Left colon (tissue), 2 donors: ENCODE data around the gene NHSL1. TPM values are rescaled to one million over a fixed set of nuclear protein-coding genes. Genes with fewer than 3 reads are reported as not detected.
"Not testable (repeated sequence)": the region's sequence is repeated elsewhere in the genome, so short reads cannot be mapped to it uniquely, and the experiment has no call there.

Experiments
- ATAC-seq: fragments of 200-7000 bp; cut with Tn5 transposase; one replicate; pipeline ENCODE4 v1.9.1; 2020; ENCODE audit warnings: mild to moderate bottlenecking, moderate library complexity
- DNase-seq, 2 donors: peaks; one replicate each; pipeline ENCODE4 v3.0.0-alpha.2; 2020
- intact Hi-C, 2 donors: fragments of 100-400 bp; cut with DNase I in 1 of 2; cut with micrococcal nuclease in 1 of 2; formaldehyde crosslinking; loops; one replicate each; pipeline versions ENCODE4 v1.11.2 to v1.14.0; 2022; cut with DNase I, micrococcal nuclease
- total RNA-seq, 2 donors: library from RNA; stranded (reverse); fragmentation: NEBNext Ultra II Directional; extraction: Animal tissue kit (Norgen Biotek cat#: 25700); gene quantifications; one replicate each; pipeline ENCODE4 v1.2.1, GENCODE V29; 2021
- donor health status: DM: no; HTN: no; CAD: no.
- donor health status: DM: yes; HTN: yes; CAD: no.

Gene NHSL1
- total RNA-seq, 2 donors from 2014 or later: 112 to 125 TPM

- DNase-seq: no peak
- no peak for ATAC-seq
- intact Hi-C loops: loop anchor here in 1 of 2 donors (10.0 kb wide), 1 partner anchor 75 kb away; no protein-coding TSS in a partner anchor
Observed at GRCh38 chr6:138439546-138439945, 59.7 kb downstream of the NHSL1 start.

- intact Hi-C loops: loop anchor here in 1 of 2 donors (10.0 kb wide), 1 partner anchor 80 kb away; no protein-coding TSS in a partner anchor
- ATAC-seq: no peak
Observed at GRCh38 chr6:138434925-138435324, 64.4 kb downstream of the NHSL1 start.

GRCh38 chr6:138434096-138434495 is 65.2 kb downstream of the NHSL1 start:
- DNase-seq (no peak), ATAC-seq (no peak)
- intact Hi-C loops: loop anchor here in 1 of 2 donors (10.0 kb wide), 1 partner anchor 81 kb away; no protein-coding TSS in a partner anchor

More at GRCh38 chr6:138434925-138435324, 64.4 kb downstream of the NHSL1 start:
- no peak for DNase-seq

- peak; percentile 7 for ATAC-seq
- intact Hi-C loops: loop anchor here in 1 of 2 donors (10.0 kb wide), 1 partner anchor 83 kb away; no protein-coding TSS in a partner anchor
- no peak for DNase-seq
Observed at GRCh38 chr6:138432063-138432356, 67.3 kb downstream of the NHSL1 start.

GRCh38 chr6:138431256-138432062 is 67.8 kb downstream of the NHSL1 start:
- peak; percentile 2 for ATAC-seq
- no peak for DNase-seq
- intact Hi-C loops: loop anchor here in 1 of 2 donors (10.0 kb wide), 1 partner anchor 83 kb away; no protein-coding TSS in a partner anchor

GRCh38 chr6:138430361-138431145 is 68.7 kb downstream of the NHSL1 start:
- ATAC-seq: peak; percentile 3
- intact Hi-C loops: loop anchor here in 1 of 2 donors (10.0 kb wide), 1 partner anchor 84 kb away; no protein-coding TSS in a partner anchor

GRCh38 chr6:138429761-138430160 is 69.5 kb downstream of the NHSL1 start:
- ATAC-seq: no peak
- intact Hi-C loops: loop anchor here (5.0 to 10.0 kb wide), 3 partner anchors 85 to 168 kb away; no protein-coding TSS in a partner anchor
- no peak for DNase-seq

More at GRCh38 chr6:138430361-138431145, 68.7 kb downstream of the NHSL1 start:
- DNase-seq: no peak

- intact Hi-C loops: loop anchor here in 1 of 2 donors (5.0 kb wide), 2 partner anchors 88 to 168 kb away; no protein-coding TSS in a partner anchor
- peak; percentile 55 for ATAC-seq
- DNase-seq: no peak
Observed at GRCh38 chr6:138428944-138429598, 70.2 kb downstream of the NHSL1 start.

- DNase-seq (no peak), ATAC-seq (no peak)
- intact Hi-C loops: loop anchor here in 1 of 2 donors (5.0 kb wide), 2 partner anchors 90 to 170 kb away; no protein-coding TSS in a partner anchor
Observed at GRCh38 chr6:138427701-138428100, 71.6 kb downstream of the NHSL1 start.

- DNase-seq (no peak), ATAC-seq (no peak)
- intact Hi-C loops: loop anchor here in 1 of 2 donors (5.0 kb wide), 2 partner anchors 91 to 171 kb away; no protein-coding TSS in a partner anchor
Observed at GRCh38 chr6:138426500-138427123, 72.7 kb downstream of the NHSL1 start.

GRCh38 chr6:138425256-138425655 is 74.0 kb downstream of the NHSL1 start:
- ATAC-seq: not testable (repeated sequence)
- intact Hi-C loops: loop anchor here in 1 of 2 donors (5.0 kb wide), 2 partner anchors 92 to 172 kb away; no protein-coding TSS in a partner anchor

GRCh38 chr6:138424004-138424904 is 75.0 kb downstream of the NHSL1 start:
- intact Hi-C loops: no loop called here
- DNase-seq (no peak), ATAC-seq (peak; percentile 10)

More at GRCh38 chr6:138425256-138425655, 74.0 kb downstream of the NHSL1 start:
- DNase-seq: not testable (repeated sequence)

- DNase-seq (no peak), ATAC-seq (no peak)
- intact Hi-C loops: no loop called here
Observed at GRCh38 chr6:138422861-138423260, 76.4 kb downstream of the NHSL1 start.

GRCh38 chr6:138421608-138422007 is 77.7 kb downstream of the NHSL1 start:
- intact Hi-C loops: no loop called here
- no peak for DNase-seq
- ATAC-seq: no peak

GRCh38 chr6:138421089-138421488 is 78.2 kb downstream of the NHSL1 start:
- no peak for DNase-seq
- intact Hi-C loops: no loop called here
- ATAC-seq: no peak

- ATAC-seq (peak; percentile 2), DNase-seq (no peak)
- intact Hi-C loops: no loop called here
Observed at GRCh38 chr6:138420356-138420755, 78.9 kb downstream of the NHSL1 start.

- ATAC-seq: peak; percentile 41
- DNase-seq: no peak
- intact Hi-C loops: no loop called here
Observed at GRCh38 chr6:138419766-138420165, 79.5 kb downstream of the NHSL1 start.
